ENCODE measurements around the gene PPP2R1A.

Gene PPP2R1A

DNA sequence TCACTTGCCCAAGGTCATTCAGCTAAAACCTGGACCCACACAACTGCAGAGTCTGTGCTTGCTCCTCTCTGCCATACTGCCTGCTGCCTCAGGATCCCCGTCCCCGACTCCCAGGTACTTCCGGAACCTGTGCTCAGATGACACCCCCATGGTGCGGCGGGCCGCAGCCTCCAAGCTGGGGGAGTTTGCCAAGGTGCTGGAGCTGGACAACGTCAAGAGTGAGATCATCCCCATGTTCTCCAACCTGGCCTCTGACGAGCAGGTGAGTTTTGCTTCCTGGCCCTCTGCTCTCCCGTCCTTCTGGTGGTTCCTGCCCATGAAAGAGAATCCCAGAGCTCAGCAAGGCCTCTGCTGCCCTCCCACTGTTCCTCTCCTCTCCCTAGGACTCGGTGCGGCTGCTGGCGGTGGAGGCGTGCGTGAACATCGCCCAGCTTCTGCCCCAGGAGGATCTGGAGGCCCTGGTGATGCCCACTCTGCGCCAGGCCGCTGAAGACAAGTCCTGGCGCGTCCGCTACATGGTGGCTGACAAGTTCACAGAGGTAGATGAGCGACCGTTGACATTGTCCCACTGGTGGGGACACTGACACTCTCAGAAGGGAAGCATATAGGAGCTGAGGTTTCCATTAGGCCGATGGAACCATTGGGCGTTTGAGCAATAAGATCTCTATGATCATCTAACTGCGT is 22.9 kb downstream of the PPP2R1A start:
- no peaks in the 10 kb centered on the region for H4K20me1 ChIP-seq (ENCODE audit: insufficient read depth, low read length)
- H3K79me2 ChIP-seq (ENCODE audit: low read length), result peaks cover 21% of the 10 kb centered on the region
- no peaks in the 10 kb centered on the region for H3K4me1 ChIP-seq (ENCODE audit: low read length)
- H3K9me3 ChIP-seq (replicated peaks; ENCODE audit: insufficient read depth, low read length), result no peaks in the 10 kb centered on the region
- TF ChIP-seq EZH2phosphoT487 (IDR thresholded peaks at IDR 0.05; ENCODE audit: low read length), result no peak
- TF ChIP-seq, protein P1, sequence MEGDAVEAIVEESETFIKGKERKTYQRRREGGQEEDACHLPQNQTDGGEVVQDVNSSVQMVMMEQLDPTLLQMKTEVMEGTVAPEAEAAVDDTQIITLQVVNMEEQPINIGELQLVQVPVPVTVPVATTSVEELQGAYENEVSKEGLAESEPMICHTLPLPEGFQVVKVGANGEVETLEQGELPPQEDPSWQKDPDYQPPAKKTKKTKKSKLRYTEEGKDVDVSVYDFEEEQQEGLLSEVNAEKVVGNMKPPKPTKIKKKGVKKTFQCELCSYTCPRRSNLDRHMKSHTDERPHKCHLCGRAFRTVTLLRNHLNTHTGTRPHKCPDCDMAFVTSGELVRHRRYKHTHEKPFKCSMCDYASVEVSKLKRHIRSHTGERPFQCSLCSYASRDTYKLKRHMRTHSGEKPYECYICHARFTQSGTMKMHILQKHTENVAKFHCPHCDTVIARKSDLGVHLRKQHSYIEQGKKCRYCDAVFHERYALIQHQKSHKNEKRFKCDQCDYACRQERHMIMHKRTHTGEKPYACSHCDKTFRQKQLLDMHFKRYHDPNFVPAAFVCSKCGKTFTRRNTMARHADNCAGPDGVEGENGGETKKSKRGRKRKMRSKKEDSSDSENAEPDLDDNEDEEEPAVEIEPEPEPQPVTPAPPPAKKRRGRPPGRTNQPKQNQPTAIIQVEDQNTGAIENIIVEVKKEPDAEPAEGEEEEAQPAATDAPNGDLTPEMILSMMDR (IDR thresholded peaks at IDR 0.05; ENCODE audit: low read length), result no peak
- no peak for TF ChIP-seq EZH2 (optimal IDR thresholded peaks at IDR 0.05; ENCODE audit: low read depth, low read length)
- H3K4me2 ChIP-seq (ENCODE audit: low read depth, low read length), result no peak overlapping the region
- H3F3A ChIP-seq (ENCODE audit: insufficient read depth, low read length), result no peaks in the 10 kb centered on the region
- no peaks in the 10 kb centered on the region for H3K9me2 ChIP-seq (replicated peaks; ENCODE audit: insufficient read depth, low read length)
- H3K4me3 ChIP-seq (ENCODE audit: low read length), result no peak overlapping the region
- H3K27ac ChIP-seq (ENCODE audit: low read length), result no peak overlapping the region
- peaks cover 16% of the 10 kb centered on the region for H3K36me3 ChIP-seq (replicated peaks; ENCODE audit: insufficient read depth, low read length)
- H3K9ac ChIP-seq (ENCODE audit: low read length), result no peak overlapping the region
- no peak overlapping the region for H2AFZ ChIP-seq (ENCODE audit: low read length)
- DNase-seq, result no peak
- H3K27me3 ChIP-seq (replicated peaks; ENCODE audit: insufficient read depth, low read length), result no peaks in the 10 kb centered on the region

DNA sequence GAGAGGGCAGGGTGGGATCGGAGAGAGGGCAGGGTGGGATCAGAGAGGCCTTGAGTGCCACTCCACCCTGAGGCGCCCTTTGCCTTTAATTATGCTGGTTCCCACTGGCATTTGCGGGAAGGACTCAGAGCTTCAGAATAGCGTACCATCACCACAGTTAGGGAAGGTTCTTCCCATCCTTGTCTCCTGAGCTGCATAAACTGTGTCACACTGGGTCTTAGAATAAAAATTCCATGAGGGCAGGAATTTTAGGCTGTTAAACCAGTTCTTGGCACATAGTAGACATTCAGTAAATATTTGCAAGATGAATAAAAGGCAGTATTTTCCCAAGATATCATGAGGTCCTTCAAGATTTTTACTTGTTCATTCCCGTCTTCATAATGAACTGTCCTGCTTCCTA is 24.4 kb downstream of the PPP2R1A start:
- Histone ChIP-seq H3K36me3 (replicated peaks; ENCODE audit: insufficient read depth, low read length) (peaks cover 22% of the 10 kb centered on the region), H3K4me3 (ENCODE audit: low read length) (no peak overlapping the region), H3K4me1 (ENCODE audit: low read length) (no peaks in the 10 kb centered on the region), H3K9me3 (replicated peaks; ENCODE audit: insufficient read depth, low read length) (no peaks in the 10 kb centered on the region), H3K27me3 (replicated peaks; ENCODE audit: insufficient read depth, low read length) (no peaks in the 10 kb centered on the region), H3F3A (ENCODE audit: insufficient read depth, low read length) (no peaks in the 10 kb centered on the region), H4K20me1 (ENCODE audit: insufficient read depth, low read length) (no peaks in the 10 kb centered on the region), H2AFZ (ENCODE audit: low read length) (no peak overlapping the region), H3K79me2 (ENCODE audit: low read length) (peaks cover 14% of the 10 kb centered on the region), H3K9ac (ENCODE audit: low read length) (no peak overlapping the region), H3K4me2 (ENCODE audit: low read depth, low read length) (no peak overlapping the region), H3K27ac (ENCODE audit: low read length) (no peak overlapping the region), H3K9me2 (replicated peaks; ENCODE audit: insufficient read depth, low read length) (no peaks in the 10 kb centered on the region)
- DNase-seq, result no peak
- TF ChIP-seq EZH2 (optimal IDR thresholded peaks at IDR 0.05; ENCODE audit: low read depth, low read length) (no peak), EZH2phosphoT487 (IDR thresholded peaks at IDR 0.05; ENCODE audit: low read length) (no peak)
- TF ChIP-seq, protein P1 (IDR thresholded peaks at IDR 0.05; ENCODE audit: low read length), result no peak

DNA sequence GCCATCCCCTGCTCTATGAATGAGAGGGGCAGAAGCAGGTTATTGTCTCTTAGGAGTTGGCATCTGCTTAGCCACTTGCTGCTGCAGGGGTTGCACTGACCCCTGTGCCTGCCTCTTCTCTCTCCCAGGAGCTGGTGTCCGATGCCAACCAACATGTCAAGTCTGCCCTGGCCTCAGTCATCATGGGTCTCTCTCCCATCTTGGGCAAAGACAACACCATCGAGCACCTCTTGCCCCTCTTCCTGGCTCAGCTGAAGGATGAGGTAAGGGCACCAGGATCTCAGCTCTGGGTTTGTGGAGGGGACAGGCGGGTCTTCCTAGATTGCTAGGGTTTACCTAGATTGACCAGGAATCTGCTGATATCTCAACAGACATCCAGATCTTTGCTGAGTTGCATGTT is 26.5 kb downstream of the PPP2R1A start:
- no peaks in the 10 kb centered on the region for H3K9me2 ChIP-seq (replicated peaks; ENCODE audit: insufficient read depth, low read length)
- no peak overlapping the region for H3K4me2 ChIP-seq (ENCODE audit: low read depth, low read length)
- H3K36me3 ChIP-seq (replicated peaks; ENCODE audit: insufficient read depth, low read length), result peaks cover 35% of the 10 kb centered on the region
- H3K4me3 ChIP-seq (ENCODE audit: low read length), result no peak overlapping the region
- TF ChIP-seq EZH2 (optimal IDR thresholded peaks at IDR 0.05; ENCODE audit: low read depth, low read length), result no peak
- H3K4me1 ChIP-seq (ENCODE audit: low read length), result no peaks in the 10 kb centered on the region
- H3K9me3 ChIP-seq (replicated peaks; ENCODE audit: insufficient read depth, low read length), result no peaks in the 10 kb centered on the region
- H3K79me2 ChIP-seq (ENCODE audit: low read length), result no peaks in the 10 kb centered on the region
- H3K9ac ChIP-seq (ENCODE audit: low read length), result no peak overlapping the region
- H4K20me1 ChIP-seq (ENCODE audit: insufficient read depth, low read length), result no peaks in the 10 kb centered on the region
- H3K27me3 ChIP-seq (replicated peaks; ENCODE audit: insufficient read depth, low read length), result no peaks in the 10 kb centered on the region
- no peaks in the 10 kb centered on the region for H3F3A ChIP-seq (ENCODE audit: insufficient read depth, low read length)
- no peak overlapping the region for H3K27ac ChIP-seq (ENCODE audit: low read length)
- no peak overlapping the region for H2AFZ ChIP-seq (ENCODE audit: low read length)
- DNase-seq, result no peak

DNA sequence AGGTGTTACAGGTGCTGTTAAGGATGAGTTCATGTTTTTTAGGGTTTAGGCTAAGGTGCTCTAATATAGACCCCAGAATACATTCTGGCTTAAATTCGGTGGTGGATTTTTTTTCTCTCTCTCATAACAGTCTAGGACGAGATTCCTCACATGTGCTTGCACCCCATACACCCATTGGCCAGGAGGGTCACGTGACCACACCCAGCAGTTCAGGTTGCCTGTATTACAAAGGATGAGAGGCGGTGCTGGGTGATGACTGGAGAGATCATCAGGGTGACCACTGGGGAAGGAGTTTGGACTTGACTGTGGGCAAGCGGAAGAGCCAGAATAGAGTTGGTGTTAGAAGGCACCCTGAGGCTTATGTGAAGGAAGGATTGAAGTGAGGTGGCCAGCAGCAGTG is 27.7 kb downstream of the PPP2R1A start:
- Histone ChIP-seq H3K27ac (ENCODE audit: low read length) (no peak overlapping the region), H3K27me3 (replicated peaks; ENCODE audit: insufficient read depth, low read length) (no peaks in the 10 kb centered on the region), H4K20me1 (ENCODE audit: insufficient read depth, low read length) (no peaks in the 10 kb centered on the region), H3K4me1 (ENCODE audit: low read length) (no peaks in the 10 kb centered on the region), H3K4me2 (ENCODE audit: low read depth, low read length) (no peak overlapping the region), H3F3A (ENCODE audit: insufficient read depth, low read length) (no peaks in the 10 kb centered on the region), H3K36me3 (replicated peaks; ENCODE audit: insufficient read depth, low read length) (peaks cover 40% of the 10 kb centered on the region), H3K4me3 (ENCODE audit: low read length) (no peak overlapping the region), H2AFZ (ENCODE audit: low read length) (no peak overlapping the region), H3K9ac (ENCODE audit: low read length) (no peak overlapping the region), H3K79me2 (ENCODE audit: low read length) (no peaks in the 10 kb centered on the region), H3K9me3 (replicated peaks; ENCODE audit: insufficient read depth, low read length) (no peaks in the 10 kb centered on the region), H3K9me2 (replicated peaks; ENCODE audit: insufficient read depth, low read length) (no peaks in the 10 kb centered on the region)
- TF ChIP-seq EZH2phosphoT487 (IDR thresholded peaks at IDR 0.05; ENCODE audit: low read length), result no peak
- TF ChIP-seq, protein P1 (IDR thresholded peaks at IDR 0.05; ENCODE audit: low read length), result no peak
- TF ChIP-seq EZH2 (optimal IDR thresholded peaks at IDR 0.05; ENCODE audit: low read depth, low read length), result no peak
- DNase-seq, result no peak
